Umbilical cord (tissue), 2 donors: ENCODE data around the gene BLTP3B. TPM values are rescaled to one million over a fixed set of nuclear protein-coding genes. Genes with fewer than 3 reads are reported as not detected.

Experiments
- DNase-seq: peaks from one replicate; pipeline ENCODE4 v3.0.0-alpha.2; 2015; ENCODE audit warnings: low spot score
- total RNA-seq: library from RNA; depleted of rRNA; stranded (reverse); fragments of >200 nt; gene quantifications from one replicate; pipeline ENCODE4 v1.2.3, GENCODE V29; 2014; ENCODE audit warnings: low replicate concordance; ENCODE audit not compliant: insufficient read depth

The BLTP3B gene
- total RNA-seq, 1 donor from 2014 or later = 104 TPM

DNA sequence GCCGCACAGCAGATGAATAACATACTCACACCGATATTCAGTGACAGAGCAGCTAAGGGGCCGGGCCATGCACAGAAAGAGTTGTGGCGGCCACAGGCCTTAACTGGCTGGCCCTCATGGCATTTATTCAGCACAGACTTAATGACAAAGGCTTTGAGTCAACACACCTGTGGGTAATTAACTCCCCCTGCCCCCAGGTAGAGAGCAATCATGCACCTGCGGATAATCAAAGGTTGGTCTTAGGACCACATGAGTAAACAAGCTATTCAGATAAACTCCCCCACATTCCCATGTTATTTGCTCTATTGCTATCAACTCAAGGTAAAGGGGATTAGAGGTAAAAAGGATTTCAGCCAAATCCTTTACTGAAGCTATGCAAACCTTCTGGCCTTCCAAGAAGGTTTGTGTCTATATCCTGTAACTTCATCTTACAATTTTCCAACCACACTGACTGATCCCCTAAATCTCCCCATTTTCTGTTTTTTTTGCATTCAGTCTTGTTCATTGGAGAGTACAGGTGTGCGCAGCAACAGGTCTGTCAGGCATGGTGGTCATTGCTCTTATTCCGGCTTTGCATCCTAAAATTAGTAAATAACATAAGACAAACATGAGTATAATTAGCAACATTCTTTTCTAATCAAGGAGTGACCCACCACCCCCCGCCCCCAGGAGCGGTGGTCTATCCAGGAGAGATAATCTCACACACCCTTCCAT lies 16.9 kb upstream of the BLTP3B start:
- no peak for DNase-seq

DNA sequence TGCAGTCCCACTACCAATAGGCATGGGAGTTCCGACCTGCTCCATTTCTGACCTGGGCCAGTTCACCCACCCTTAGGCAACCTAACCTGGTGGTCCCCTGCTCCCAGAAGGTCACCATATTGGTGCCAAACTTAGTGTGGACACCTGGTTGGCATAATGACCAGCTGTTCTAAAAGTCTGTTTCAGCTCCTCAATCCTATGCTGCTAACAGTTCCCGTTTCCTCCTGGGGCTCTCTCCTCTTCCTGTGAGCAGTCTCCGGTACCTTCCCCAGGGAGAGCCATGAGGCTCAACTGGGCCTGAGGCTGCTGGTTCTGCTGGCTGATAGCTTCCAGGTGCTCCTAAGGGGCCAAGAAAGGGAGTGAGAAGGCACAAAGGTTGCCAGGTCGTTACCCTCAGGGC lies 15.9 kb upstream of the BLTP3B start:
- no peak for DNase-seq

GRCh38 chr12:100157427-100157821 lies 14.8 kb upstream of the BLTP3B start:
- no peak for DNase-seq

- DNase-seq = no peak
Measured at GRCh38 chr12:100156731-100157426, 14.2 kb upstream of the BLTP3B start.

DNA sequence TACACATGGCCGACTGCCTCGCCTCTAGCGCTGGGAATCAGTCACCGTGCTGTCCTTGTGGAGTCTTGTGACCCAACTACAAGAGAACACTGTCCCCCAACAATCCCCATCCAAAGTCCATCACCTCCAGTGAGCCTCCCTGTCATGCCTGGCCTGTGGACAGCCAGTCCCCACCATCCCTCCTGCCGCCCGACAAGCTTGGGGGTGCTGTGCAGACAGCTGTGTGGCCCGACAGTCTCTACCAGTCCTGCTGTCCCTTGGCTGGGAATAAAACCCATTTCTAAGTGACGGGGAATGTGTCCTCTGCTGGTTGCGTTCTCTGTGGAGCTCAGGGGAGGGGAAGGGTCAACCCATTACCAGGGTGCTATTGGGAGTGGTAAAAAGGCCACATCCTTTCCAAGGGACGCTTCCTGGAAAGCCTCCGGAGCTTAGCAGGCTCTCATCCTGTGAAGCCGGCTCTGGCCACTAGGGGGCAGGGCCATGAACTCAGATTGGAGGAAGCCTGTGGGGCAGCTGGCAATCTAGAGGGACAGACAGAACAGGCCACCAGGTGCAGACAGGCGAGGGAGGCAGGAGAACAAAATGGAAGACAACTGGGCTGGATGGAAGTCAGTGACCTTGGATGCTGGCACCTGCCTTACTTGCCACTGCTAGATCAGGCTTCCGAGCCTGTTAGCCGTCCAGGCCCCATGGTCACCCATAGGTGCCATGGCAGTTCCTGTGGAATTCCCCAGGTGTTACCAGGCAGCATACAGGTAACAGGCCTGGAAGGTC lies 12.0 kb upstream of the BLTP3B start:
- DNase-seq = peak; percentile 43

GRCh38 chr12:100153131-100153530 lies 10.5 kb upstream of the BLTP3B start:
- DNase-seq = no peak

- DNase-seq = no peak
Measured at GRCh38 chr12:100151769-100152168, 9.1 kb upstream of the BLTP3B start.

DNA sequence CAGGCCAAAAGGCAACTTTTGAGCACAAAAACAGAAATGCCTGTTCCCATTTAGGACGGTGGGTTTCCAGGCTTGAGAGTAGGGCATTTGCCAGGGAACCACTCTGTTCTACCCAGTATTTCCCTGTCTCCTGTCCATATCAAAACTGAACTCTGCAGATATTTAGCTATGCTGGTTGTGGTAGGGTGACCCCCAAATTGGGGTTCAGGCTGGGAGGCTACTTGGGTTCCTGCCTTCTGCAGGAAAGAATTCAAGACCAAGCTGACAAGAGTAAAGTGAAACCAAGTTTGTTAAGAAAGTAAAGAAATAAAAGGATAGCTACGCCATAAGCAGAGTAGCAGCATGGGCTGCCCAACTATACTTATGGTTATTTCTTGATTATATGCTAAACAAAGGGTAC lies 3.6 kb upstream of the BLTP3B start:
- no peak for DNase-seq

GRCh38 chr12:100145643-100146042 lies 3.0 kb upstream of the BLTP3B start:
- no peak for DNase-seq

DNA sequence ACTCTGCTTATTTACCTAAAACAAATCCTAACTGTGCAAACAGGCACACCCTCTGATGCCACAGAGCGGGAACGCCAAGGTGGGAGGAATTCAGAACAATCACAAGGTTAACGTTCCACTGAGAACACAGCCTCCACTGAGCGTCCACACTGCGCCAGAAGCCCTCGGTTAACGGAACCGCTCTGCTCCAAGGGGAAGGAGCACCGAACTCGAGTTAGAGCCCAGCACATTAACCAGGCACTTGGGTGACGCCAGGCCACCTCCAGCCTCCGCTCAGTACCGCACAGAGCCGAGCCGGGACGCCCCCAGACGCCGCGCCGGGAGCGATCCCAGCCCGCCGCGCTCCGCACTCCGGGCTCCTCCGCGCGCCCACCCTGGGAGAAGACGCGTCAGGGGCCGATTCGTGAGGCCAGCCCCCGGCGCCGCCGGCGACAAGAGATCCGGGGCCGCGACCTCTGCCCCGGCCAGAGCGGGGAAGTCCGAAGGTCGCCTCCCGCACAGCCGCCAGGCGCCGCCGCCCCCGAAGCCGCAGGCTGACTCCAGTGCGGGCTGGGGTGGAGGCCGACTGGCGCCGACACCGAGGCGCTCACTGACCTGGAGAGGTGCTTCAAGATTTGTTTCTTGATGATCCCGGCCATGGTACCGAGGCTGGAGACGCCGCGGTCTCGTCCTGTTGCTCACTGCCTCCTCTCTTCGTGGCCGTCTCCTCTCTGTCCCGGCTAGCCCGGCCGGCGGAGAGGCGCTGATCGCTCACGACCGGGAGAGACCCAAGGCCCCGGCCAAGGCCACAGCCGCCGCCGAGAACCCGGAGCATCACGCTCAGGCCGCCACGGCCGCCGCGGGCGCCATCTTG lies 450 bp downstream of the BLTP3B start:
- DNase-seq = no peak

GRCh38 chr12:100141666-100141997 lies 1.0 kb downstream of the BLTP3B start:
- peak; percentile 84 for DNase-seq

DNA sequence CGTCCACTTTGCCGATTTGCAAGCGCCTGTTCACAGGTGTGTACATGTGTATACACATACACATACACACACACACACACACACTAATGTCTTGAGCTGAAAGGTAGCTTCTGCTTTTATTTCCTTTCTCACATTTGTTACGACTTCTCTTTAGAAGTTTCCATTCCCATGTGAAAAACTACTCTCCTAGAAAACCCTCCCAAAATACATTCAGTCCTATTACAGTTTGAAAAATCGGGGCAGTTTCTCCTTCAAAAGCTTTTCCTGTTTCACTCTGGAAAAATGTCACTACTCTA lies 3.9 kb downstream of the BLTP3B start:
- DNase-seq = no peak

GRCh38 chr12:100138048-100138802 lies 4.4 kb downstream of the BLTP3B start:
- peak; percentile 15 for DNase-seq

DNA sequence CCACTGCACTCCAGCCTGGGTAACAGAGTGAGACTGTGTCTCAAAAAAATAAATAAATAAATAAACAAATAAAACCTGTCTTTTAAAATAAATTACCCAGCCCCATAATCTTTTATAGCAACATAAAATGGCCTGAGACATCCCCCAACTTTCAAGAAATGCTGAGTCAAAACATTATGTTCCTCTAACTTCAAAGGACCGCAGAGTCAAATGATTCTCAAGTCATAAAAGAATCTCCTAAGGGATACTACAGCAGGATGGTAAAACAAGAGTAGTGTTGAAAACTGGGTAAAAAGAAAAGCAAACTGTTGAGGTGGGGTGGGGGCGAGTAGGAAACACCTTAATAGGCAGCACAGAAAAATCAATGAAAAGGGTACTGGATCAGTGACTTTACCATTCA lies 9.5 kb downstream of the BLTP3B start:
- no peak for DNase-seq

DNA sequence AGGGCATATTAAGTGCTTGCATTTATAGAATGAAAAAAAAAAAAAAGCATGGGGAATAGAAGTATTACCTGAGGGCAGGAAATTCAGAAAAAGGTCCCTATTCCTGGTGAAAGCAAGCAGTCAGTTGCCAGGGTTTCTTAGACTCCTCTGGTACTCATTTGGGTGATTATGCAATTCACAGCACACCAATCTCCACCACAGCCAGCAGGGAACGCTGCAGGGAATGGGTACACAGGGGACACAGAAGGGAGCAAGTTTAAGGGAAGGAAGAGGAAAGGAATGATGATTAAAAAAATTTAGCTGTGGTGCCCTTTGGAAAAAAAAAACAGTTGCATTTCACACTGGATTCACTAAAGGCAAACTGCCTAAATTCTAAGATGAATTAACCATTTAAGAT lies 14.2 kb downstream of the BLTP3B start:
- DNase-seq = no peak

- peak; percentile 72 for DNase-seq
Measured at GRCh38 chr12:100127766-100128511, 14.7 kb downstream of the BLTP3B start.

DNA sequence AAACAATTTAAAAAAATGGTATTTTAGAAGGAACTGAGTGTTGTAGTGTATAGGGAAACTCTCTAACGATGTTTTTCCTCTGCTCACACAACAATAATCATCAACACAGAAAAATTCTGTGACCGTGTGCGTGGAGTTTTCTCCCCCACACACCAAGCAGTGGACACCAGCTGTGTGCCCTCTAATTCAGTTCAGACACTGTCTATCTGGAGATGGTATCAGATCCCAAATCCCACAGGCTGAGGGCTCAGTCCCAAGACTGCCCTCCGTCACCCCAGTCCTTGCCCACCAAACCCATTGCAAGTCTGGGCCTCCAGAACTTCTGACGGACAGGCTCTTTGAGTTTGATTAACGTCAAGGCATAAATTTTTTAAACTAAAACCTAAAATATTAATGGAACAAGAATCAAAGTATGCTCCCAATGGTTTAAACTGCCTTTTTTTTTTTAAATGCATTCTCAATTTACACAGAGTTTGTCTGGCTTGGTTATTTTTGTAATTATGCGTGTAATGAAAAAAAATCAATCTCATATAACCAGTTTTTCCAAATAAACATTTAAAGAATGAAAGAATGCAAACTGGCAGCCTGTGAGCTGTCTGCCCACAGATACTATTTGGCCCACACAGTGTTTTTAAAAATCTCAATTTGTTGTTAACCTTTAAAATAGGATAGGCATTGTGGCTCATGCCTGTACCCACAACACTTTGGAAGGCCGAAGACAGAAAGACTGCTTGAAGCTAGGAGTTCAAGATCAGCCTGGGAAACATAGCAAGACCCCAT lies 19.2 kb downstream of the BLTP3B start:
- no peak for DNase-seq

DNA sequence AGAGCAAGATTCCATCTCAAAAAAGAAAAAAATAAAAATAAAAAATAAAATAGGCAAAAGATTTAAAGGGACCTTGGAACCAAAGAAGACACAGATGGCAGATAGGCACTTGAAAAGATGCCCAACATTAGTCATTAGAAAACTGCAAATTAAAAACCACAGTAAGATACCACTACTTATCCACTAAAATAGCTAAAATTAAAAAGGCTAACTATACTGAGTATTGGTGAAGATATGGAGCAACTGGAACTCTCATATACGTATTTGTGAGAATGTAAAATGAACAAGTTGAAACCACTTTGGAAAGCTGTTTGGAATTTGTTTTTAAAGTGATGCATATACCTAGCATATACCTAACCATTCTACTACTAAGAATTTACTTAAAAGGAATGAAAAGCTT lies 22.3 kb downstream of the BLTP3B start:
- no peak for DNase-seq

DNA sequence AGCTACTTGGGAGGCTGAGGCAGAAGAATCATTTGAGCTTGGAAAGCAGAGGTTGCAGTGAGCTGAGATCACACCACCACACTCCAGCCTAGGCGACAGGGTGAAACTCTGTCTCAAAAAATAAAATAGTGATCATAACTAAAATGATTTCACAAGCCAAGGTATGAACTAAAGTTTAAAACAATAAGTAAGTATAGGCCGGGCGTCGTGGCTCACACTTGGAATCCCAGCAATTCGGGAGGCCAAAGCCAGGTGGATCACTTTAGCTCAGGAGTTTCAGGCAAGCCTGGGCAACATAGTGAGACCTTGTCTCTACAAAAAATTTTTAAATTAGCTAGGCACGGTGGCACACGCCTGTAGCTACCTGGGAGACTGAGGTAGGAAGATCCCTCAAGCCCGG lies 27.4 kb downstream of the BLTP3B start:
- DNase-seq = no peak

DNA sequence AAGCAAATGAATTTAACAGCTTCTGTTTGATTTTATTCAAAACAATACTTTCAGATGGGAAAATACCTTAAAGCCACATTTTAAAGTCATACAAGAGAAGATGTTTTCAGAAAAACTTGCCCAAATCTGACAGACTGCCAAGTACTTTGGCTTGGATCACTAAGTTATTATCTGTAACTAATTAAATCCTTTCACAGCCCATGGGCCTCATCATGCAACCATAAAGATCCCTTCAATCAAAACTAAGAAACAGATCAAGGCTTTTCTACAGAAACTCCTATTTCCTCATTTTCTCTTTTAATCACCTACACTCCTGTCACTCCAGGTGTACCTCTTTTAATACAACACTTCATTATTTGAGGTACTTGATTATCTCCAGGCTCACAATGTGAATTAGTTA lies 28.1 kb downstream of the BLTP3B start:
- no peak for DNase-seq
